NCI-H2107 treated with DMSO at 0.1 percent for 48 hours (cell line): ENCODE measurements around the gene OR10AD1.
A peak's percentile ranks its signal among the peaks of the same experiment; 100 is the strongest.
"Not testable (repeated sequence)": the region's sequence is repeated elsewhere in the genome, so short reads cannot be mapped to it uniquely, and the experiment has no call there.

Source experiments
- DNase-seq: peaks from one replicate; lab custom pipeline; 2025; ENCODE audit not compliant: unreplicated experiment; lab: John Stamatoyannopoulos, UW

OR10AD1 gene, protein sequence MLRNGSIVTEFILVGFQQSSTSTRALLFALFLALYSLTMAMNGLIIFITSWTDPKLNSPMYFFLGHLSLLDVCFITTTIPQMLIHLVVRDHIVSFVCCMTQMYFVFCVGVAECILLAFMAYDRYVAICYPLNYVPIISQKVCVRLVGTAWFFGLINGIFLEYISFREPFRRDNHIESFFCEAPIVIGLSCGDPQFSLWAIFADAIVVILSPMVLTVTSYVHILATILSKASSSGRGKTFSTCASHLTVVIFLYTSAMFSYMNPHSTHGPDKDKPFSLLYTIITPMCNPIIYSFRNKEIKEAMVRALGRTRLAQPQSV

DNA sequence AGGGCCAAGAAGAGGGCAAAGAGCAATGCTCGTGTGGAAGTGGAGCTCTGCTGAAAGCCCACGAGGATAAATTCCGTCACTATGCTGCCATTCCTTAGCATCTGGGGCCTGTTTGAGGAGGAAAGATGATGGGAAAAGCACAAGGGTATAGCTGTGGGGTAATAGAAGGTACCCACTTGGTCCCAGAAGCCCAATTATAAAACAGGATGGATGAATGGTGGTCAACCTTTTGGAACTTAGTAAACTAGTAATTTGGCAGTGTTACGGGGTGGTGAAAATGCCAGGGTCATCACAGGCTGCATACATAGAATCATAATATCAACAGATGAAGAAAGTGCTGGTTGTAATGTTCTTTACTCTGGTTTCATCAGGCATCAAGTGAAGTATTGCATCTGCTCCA is at the start of gene OR10AD1:
Gene OR10AD1 (minus strand): TSS at position 101 of the 400 bp plus-strand sequence. CDS start 0 bp downstream, at position 101.
- no peak for DNase-seq

DNA sequence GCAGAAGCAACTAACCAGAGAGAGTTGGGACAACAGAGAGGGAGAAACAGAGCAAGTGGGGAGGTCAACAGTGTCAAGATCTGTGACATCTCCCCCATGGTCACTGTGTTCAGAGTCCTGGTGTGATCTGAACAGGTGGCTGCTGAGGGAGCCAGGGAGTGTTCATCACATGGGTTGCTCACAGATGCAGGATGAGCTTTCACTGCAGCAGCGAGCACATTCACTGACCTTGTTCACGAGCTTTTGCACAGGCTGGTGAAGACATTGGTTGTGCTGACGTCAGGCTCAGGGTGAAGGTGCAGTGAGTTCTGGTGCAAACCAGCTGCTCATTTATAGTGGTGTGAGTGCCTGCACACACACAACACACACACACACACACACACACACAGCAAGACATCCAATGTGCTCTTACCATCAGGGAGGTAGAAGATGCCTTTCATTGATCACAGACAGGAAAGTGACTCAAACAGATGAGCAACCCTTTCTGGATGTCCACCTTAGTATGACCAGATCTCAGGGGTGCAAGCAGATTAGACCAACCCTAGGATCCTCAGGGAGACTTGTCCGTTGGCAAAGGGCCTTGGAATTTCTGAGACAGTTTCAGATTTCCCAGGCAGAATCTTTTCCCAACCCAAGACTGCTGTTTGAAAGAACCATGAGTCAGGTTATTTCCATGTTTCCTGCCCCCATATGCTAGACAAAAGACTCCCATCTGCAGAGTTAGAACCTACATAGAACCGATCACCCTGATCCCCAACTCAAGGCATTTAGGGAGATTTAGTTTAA is 44.3 kb upstream of the OR10AD1 start:
- no peak for DNase-seq

GRCh38 chr12:48237162-48237561 is 34.1 kb upstream of the OR10AD1 start:
- no peak for DNase-seq

- DNase-seq, result no peak
These were observed 32.8 kb upstream of the OR10AD1 start for GRCh38 chr12:48235796-48236333.

DNA sequence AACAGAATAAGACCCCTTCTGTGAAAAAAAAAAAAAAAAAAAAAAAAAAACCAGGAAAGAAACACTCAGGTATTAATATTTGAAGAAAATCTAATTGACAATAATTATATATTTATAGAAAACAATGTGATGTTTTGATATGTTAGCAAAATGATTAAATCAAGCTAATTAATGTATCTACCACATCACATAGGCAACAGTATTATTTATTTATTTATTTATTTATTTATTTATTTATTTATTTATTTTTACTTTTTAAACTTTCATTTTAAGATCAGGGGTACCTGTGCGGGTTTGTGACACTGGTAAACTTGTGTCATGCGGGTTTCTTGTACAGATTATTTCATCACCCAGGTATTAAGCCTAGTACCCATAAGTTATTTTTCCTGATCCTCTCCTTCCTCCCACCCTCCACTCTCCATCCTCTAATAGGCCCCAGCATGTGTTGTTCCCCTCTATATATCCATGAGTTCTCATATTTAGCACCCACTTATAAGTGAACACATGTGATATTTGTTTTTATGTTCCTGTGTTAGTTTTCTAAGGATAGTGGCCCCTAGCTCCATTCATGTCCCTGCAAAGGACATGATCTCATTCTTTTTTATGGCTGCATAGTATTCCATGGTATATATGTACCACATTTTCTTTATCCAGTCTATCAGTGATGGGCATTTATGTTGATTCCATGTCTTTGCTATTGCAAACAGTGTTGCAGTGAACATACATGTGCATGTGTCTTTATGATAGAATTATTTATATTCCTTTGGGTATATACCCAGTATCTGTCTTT is 28.3 kb upstream of the OR10AD1 start:
- DNase-seq, result not testable (repeated sequence)

DNA sequence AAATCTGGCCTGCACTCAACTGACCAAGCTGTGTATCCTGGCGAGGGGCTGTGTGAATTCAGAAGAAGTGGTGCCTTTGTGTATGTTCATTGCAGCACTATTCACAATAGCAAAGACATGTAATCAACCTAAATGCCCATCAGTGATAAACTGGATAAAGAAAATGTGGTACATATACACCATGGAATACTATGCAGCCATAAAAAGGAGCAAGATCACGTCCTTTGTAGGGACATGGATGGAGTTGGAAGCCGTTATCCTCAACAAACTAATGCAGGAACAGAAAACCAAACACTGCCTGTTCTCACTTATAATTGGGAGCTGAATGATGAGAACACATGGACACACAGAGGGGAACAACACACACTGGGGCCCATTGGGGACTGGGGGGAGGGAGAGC is 21.4 kb upstream of the OR10AD1 start:
- not testable (repeated sequence) for DNase-seq

- no peak for DNase-seq
These were observed 18.6 kb upstream of the OR10AD1 start for GRCh38 chr12:48221645-48222044.

- no peak for DNase-seq
These were observed 17.6 kb upstream of the OR10AD1 start for GRCh38 chr12:48220701-48221100.

- no peak for DNase-seq
These were observed 16.5 kb upstream of the OR10AD1 start for GRCh38 chr12:48219631-48220030.

DNA sequence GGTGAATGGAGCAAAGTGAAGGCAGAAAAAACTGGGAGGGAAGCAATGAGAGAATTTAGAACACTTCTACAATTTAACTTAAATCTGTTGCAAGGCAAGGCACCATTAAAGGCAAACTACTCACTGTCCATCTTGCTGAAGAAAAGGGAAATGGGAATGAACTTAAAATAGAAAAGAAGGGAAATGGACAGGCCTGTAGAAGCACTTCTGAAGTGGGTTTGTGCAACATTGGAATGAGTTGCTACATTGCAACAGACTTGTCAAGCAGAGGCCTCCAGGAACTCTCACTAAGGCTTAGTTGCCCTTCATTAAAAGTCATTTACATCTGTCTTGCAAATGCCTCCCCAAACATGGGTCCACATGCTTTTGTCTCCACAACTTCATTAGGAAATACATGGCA is 13.7 kb upstream of the OR10AD1 start:
- no peak for DNase-seq

- DNase-seq, result not testable (repeated sequence)
These were observed 6.4 kb upstream of the OR10AD1 start for GRCh38 chr12:48209495-48209894.

- no peak for DNase-seq
These were observed 326 bp downstream of the OR10AD1 start for GRCh38 chr12:48202766-48203165.

GRCh38 chr12:48201516-48201915 is 1.6 kb downstream of the OR10AD1 start:
- no peak for DNase-seq

GRCh38 chr12:48201091-48201490 is 2.0 kb downstream of the OR10AD1 start:
- no peak for DNase-seq

DNA sequence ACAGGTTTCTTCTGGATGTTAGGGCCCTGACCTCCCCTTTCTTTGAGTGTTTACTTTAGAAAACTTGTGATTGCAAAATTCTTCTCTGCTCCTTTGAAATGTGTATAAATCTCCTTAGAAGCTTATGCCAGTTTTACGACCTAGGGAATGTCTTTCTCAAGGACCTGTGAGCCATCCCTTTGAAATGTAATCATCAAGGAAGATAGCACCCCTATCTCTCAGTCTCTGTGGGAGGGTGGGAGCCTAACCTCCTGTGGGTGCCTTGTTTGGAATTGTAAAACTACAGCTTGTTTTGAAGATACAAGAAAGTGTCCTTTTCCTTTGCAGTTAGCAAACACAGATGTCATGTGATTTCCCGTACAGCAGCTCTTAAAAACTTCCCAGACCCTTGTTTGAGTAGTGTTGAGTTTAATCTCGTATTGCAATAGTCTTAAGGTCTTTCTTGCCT is 3.3 kb downstream of the OR10AD1 start:
- no peak for DNase-seq

- DNase-seq, result no peak
These were observed 4.1 kb downstream of the OR10AD1 start for GRCh38 chr12:48198985-48199384.

DNA sequence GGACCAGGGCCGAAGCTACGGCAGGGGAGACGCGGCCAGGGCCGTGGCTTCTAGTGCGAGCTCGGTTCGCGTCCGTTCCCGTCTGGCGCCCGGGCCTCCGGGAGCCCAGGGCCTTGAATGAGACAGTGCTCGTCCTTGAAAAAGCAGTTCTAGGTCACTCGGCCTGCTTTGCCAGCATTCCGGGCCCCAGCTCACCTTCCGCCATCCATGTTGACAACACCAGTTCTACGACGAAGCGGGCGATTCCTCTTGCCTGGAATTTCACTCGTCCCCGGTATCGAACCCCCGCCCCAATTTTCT is 4.5 kb downstream of the OR10AD1 start:
- no peak for DNase-seq

- DNase-seq, result peak; percentile 95
These were observed 5.0 kb downstream of the OR10AD1 start for GRCh38 chr12:48197971-48198671.

- peak; percentile 76 for DNase-seq
These were observed 5.5 kb downstream of the OR10AD1 start for GRCh38 chr12:48197549-48197970.

- DNase-seq, result no peak
These were observed 8.3 kb downstream of the OR10AD1 start for GRCh38 chr12:48194799-48195201.

- DNase-seq, result no peak
These were observed 9.5 kb downstream of the OR10AD1 start for GRCh38 chr12:48193623-48194022.
